Breast epithelium (tissue), 3 donors: Measurements from ENCODE around the gene MTRF1.

ENCODE experiments used
- POLR2AphosphoS5 ChIP-seq, 3 donors: sonication (generic); formaldehyde crosslinking; IDR thresholded peaks; one replicate each; pipeline ENCODE4 v1.6.1; 2017; ENCODE audit warnings: antibody characterized with exemption in 3 of 3
- TF ChIP-seq, protein P1 (sequence below), 3 donors: fragments of 450-650 bp; IDR thresholded peaks; one replicate each; pipeline ENCODE4 v1.5.1; 2016 to 2017; ENCODE audit warnings: antibody characterized with exemption in 3 of 3, mild to moderate bottlenecking in 3 of 3, moderate library complexity in 3 of 3

DNA sequence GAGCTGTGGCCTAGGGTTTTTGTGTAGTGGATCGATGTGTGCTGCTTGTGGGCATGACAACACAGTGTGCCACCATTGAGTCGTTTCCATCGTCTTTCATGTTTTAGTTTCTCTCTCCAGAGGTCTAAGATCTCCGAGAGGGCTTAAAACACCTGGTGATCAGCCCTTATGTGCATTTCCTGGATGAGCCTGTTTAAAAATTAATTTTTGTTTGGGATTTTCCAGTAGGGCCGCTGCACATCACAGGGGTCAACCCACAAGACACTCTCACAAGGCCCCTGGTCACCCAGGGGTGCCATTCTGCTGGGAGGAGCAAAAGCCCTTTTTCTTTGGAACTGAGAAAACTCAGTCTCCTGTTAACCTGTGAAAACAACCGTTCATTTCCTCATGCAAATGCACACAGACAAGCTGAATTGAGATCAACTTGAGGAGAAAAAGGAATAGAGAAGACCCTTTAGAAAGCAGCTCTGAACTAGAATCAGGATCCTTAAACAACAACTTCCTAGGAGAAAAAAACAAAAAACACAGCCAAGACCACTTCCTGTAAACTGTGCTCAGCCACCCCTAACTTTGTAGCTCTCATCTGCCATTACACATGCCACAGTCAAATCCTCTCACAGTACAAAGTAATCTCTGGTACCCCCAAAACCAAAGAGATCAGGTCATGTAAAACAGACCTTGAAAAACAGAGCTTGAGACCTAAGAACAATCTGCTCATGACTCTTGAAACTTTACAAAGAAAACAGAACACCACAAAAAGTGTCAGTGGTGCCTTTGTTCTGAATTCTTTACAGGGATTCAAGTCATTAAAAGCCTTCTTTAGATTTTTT, 8.3 kb upstream of the MTRF1 start:
- no peak for TF ChIP-seq POLR2AphosphoS5 (IDR thresholded peaks at IDR 0.05)
- TF ChIP-seq, protein P1, sequence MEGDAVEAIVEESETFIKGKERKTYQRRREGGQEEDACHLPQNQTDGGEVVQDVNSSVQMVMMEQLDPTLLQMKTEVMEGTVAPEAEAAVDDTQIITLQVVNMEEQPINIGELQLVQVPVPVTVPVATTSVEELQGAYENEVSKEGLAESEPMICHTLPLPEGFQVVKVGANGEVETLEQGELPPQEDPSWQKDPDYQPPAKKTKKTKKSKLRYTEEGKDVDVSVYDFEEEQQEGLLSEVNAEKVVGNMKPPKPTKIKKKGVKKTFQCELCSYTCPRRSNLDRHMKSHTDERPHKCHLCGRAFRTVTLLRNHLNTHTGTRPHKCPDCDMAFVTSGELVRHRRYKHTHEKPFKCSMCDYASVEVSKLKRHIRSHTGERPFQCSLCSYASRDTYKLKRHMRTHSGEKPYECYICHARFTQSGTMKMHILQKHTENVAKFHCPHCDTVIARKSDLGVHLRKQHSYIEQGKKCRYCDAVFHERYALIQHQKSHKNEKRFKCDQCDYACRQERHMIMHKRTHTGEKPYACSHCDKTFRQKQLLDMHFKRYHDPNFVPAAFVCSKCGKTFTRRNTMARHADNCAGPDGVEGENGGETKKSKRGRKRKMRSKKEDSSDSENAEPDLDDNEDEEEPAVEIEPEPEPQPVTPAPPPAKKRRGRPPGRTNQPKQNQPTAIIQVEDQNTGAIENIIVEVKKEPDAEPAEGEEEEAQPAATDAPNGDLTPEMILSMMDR (IDR thresholded peaks at IDR 0.05): no peak
